ENCODE data around the gene DLG2. TPM values are rescaled to one million over a fixed set of nuclear protein-coding genes. Genes with fewer than 3 reads are reported as not detected.

The DLG2 gene
- total RNA-seq, 1 donor from 2014 or later = 6.1 TPM

DNA sequence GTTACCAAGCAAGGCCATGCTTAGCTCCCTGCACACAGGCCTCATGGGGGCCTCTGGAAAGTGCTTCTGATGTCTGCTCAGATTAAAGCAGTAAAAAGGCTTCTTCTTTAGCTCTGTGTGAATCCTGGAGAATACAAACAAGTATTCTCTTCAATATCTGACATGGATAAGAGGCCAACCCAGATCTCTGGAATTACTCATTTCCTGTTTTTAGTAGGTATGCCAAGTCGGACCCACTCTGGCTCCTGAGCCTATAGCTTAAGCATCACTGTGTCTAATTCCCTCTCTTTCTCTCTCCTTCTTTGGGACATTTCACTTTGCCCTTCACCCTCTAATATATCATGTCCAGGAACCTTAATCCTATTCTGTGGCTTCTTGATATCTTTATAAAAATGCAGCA lies 1811.4 kb downstream of the DLG2 start:
- ATAC-seq (ENCODE audit: poor library complexity) (no peak), DNase-seq (no peak)
- intact Hi-C loops (cut with DNase I) = loop anchor here (5.0 kb wide), 1 partner anchor 523 kb away; no protein-coding TSS in a partner anchor

DNA sequence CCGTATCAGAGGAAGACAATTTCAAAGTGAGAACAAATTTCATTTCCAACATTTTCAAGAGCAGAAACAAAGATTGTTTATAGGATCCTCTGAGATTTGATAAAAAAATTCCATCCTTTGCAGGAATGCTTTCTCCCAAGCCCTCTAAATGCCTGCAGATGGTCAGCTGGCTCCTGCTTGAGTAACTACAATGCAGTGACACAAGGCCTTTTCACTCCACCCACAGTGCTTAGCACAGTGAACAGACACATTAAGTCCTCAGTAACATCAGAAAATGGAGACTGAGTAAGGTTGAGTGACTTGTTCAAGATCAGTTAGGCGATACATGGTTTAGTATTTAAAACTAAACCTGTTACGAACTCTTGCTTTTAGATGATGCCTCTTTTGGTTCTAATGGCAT lies 1813.8 kb downstream of the DLG2 start:
- ATAC-seq (ENCODE audit: poor library complexity) (no peak), DNase-seq (no peak)
- intact Hi-C loops (cut with DNase I) = no loop called here

DNA sequence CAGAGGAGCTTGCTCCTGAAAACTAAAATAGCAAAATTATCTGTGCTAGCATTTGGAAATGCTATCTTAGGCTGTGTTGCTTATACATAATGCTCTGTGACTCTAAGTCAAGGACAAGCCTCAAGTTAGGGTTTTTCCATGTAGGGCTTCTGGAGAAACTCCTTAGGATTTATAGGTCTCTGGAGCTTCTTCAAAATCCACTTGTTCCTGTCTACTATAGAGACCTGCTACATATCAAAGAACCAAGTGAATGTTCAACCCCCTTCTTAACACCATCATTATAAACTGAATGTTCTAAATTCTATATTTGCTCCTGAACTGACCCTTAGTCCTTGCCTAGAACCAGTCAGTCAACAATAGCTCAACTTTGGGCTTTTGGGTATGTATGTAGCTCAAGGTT lies 1817.9 kb downstream of the DLG2 start:
- DNase-seq (no peak), ATAC-seq (ENCODE audit: poor library complexity) (no peak)
- intact Hi-C loops (cut with DNase I) = no loop called here

DNA sequence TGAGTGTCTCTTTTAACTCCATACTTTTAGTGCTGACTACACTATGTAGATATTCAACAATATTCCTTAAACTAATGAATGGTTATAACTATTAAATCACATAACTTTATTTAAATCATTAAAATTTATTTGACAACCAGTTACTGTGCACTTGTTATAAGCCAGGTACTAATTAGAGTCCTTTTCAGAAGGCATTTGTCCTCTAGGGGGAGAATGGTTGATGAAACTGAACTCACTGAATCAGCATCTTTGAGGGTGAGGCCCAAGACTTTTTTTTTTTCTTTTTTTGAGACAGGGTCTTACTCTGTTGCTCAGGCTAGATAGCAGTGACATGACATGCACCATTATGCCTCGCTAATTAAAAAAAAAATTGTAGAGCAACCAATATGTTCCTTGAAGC lies 1825.3 kb downstream of the DLG2 start:
- DNase-seq (no peak), ATAC-seq (ENCODE audit: poor library complexity) (no peak)
- intact Hi-C loops (cut with DNase I) = no loop called here

DNA sequence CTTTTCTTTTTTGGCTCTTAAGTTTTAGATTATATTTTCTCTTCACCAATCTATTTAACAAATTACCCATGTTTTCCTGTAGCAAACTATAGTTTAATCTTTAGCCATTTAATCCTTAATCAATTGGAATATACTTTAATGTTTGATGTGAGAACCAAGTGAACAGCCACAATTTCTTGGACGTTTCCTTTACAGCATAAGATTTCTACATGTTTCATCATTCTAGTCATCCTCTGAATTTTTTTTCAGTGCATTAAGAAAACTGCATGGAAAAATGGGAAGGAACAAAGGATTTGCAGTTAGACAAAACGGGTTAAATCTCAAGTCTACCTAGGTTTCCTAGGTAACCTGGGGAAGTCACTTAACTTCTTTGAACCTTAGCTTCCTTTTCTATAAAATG lies 1833.8 kb downstream of the DLG2 start:
- ATAC-seq (ENCODE audit: poor library complexity) (no peak), DNase-seq (no peak)

DNA sequence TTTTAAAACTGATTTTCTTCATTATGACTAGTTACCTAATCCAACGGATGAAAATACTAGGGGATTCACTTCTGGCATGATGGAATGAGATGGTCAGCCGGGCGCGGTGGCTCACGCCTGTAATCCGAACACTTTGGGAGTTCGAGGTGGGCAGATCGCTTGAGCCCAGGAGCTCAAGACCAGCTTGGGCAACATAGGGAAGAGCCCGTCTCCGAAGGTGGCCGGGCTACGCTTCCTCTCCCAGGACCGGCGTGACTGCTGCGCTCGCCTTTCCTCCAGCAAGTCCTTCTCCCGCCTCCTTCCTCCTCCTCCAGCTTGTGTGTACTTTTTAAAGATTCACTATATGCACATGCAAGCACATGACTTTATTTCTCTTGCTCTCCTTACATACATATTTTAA lies 1835.6 kb downstream of the DLG2 start:
- DNase-seq (no peak), ATAC-seq (ENCODE audit: poor library complexity) (no peak)
- intact Hi-C loops (cut with DNase I) = no loop called here

More for the DNA sequence above, 1833.8 kb downstream of the DLG2 start:
- intact Hi-C loops (cut with DNase I) = no loop called here

DNA sequence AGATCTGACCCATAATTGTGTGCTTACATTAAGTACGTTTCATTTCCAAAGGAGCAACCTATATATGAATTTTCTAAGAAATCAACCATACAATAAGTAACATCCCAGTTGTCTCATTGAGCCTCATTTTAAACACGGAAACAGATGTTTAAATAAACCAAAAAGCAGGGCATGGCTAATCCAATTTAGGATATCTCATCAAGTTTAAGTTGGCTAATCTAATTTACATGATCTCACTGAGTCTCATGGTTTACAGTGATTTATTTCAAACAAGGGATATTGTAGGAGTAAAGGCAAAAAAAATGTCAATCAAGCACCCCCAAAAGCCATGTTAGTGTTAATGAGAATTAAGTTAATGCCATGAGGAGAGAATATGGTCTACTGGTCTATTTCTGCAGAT lies 1841.2 kb downstream of the DLG2 start:
- no peak for ATAC-seq (ENCODE audit: poor library complexity)
- intact Hi-C loops (cut with DNase I) = no loop called here
- DNase-seq = no peak

DNA sequence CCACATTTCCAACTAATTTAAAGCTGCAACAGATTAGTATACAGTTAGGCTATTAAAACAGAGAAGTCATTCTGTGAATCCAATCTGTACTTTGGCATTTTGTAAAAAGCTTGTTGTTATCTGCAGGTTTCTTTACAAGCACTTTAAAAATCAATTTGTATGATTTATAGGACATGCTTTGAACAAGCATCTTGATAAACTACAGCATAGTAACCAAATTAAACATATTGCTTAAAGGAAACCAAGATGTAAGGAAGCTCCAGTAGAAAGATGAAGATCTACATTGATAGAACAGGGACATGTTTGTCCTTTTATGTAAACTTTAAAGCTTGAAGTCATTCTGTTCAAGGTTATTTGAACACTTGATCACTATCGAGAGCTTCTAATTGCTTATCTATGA lies 1842.7 kb downstream of the DLG2 start:
- intact Hi-C loops (cut with DNase I) = no loop called here
- ATAC-seq (ENCODE audit: poor library complexity) (no peak), DNase-seq (no peak)

DNA sequence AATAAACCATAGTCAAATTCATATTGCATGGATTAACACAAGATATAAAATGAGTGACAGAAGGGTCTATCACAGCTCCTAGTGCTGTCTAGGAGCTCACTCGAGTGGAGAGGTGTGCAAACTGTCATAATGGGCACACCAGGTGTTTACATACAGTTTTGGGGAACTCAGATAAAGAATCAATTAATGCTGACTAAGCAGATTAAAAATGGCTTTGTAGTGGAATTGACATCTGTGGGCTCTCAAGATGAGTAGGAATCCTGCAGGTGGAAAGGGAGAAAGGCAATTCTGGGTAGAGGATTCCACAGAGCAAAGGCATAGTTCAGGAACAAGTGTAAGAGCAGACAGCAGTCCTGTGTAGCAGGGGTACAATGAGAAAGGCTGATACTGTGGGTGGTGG lies 1844.8 kb downstream of the DLG2 start:
- ATAC-seq (ENCODE audit: poor library complexity) = no peak
- intact Hi-C loops (cut with DNase I) = no loop called here
- DNase-seq = no peak

DNA sequence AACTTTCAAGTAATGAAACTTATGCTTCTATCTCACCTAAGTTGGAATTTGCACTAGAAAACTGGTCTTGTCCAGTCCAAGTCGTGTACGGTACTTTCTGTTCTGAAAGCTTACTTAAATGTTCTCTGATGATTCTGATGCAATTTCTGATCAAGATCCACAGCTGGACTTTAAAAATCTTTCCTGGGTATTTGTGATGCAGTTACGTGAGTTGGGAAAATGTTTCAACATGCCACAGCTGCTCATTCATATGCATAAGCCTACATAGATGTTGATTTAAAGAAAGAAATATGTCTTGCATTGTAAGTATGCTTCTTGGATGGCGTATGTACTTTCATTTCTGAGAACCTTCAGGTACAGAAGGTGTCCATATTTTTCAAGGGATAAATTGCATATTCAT lies 1847.3 kb downstream of the DLG2 start:
- DNase-seq (no peak), ATAC-seq (ENCODE audit: poor library complexity) (no peak)
- intact Hi-C loops (cut with DNase I) = no loop called here

DNA sequence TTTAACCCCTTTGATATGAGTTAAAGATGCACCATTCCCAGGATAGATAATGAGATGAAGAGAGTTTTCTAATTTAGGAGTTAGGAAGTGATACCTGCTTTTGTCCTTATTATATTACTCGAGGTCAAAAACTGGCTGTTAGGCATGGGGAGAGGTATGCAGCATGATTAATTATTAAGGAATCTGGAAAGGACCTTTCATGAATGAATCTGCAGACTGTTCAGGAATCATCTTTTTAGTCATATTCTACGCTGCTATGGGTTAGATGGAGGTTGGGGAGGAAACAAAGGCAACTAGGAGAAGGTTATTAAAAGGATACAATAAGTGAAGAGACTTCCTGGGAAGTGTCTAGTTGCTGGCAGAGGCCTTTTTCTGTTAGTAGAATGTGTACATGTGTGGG lies 1848.5 kb downstream of the DLG2 start:
- DNase-seq = no peak
- ATAC-seq (ENCODE audit: poor library complexity) = no peak
- intact Hi-C loops (cut with DNase I) = no loop called here

DNA sequence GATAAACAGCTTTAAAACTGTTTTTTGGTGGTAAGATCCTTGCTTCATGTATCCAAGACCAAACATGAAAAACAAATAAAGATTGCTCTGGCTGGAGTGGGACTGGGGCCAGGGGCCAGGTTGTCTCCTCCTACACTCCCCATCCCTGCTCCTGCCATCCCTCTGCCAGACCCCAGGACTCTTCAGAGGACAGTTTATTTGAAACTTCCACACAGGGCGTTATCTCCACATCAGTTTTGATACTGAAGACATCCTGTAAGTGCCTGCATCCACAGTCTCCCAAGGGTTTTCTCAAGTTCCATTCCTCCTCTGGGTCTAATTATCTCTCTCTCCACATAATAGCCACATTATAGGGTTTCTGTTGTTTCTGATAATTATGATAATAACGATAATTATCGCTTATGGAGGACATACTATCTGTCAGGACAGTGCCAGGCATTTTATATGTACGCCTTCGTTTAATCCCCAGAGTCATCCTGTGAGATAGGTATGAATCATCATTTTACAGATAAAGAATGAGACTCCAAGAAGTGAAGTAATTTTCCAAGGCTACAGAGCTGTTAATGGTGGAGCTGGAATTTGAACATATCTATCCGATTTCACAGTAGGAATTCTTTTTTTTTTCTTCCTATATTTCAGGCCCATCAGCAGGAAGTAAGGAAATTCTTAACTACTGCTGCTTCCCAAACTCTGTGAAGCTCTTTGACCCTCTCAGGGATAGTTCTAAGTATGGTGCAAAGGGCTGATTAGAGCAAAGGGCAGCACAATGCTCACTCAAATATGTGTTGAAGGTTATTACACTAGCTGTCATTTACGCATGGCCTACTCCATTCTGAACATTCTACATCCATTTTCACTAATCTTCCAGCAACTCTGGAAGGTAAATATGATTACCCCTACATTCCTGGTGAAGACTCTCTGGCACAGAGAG lies 1852.9 kb downstream of the DLG2 start:
- ATAC-seq (ENCODE audit: poor library complexity) (no peak), DNase-seq (no peak)
- intact Hi-C loops (cut with DNase I) = no loop called here

DNA sequence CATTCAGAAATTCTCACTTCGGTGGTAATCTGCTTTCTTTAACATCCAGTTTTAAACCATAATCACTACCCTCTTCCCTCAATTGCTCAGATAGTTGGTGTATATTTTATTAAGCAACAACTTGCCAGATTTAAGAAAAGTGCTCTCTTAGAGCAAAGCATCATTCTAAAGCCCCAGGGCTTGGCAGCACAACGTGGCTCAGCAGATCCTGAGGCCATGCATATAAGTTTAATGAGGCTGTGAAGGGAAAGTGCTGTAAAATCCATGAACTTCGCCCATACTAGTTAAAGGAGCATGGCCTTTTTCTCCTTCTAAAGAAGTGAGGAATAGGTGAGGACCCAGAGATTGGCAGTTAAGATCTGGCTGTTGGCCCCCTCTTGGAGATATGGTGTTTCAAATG lies 1858.7 kb downstream of the DLG2 start:
- intact Hi-C loops (cut with DNase I) = no loop called here
- ATAC-seq (ENCODE audit: poor library complexity) = no peak
- DNase-seq = no peak

DNA sequence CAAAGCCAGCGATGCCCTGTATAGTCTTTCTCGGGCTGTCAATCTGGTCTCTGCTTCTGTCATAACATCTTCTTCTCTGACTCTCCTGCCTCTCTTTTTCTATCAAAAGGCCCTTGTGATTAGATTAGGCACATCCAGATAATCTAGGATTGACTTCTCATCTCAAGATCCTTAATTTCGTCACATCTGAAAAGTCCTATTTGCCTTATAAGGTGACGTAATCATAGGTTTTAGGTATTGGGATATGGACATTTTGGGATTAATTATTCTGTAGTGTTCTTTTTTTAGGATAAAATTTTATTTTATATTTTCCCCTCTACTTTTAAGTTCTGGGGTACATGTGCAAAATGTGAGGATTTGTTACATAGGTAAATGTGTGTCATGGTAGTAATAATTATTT lies 1860.2 kb downstream of the DLG2 start:
- intact Hi-C loops (cut with DNase I) = no loop called here
- no peak for DNase-seq
- ATAC-seq (ENCODE audit: poor library complexity) = no peak

DNA sequence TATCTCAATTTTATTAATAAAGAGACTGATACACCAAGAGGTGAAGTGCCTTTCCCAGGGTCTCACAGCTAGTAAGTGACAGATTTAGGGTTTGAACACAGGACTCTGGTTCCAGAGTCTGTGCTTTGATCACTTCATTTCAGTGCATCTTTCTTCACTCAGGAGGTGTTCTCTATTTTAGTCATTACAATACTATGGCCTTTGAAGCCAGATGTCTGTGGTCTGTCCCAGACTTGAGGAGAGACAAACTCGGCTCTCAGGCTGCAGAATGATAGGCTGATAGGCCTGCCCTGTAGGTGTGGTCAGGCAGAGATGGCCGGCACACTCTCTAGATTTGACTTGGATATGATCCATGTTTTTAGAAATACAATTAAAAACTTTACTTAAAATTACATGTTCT lies 1862.5 kb downstream of the DLG2 start:
- ATAC-seq (ENCODE audit: poor library complexity) (no peak), DNase-seq (no peak)
- intact Hi-C loops (cut with DNase I) = no loop called here

DNA sequence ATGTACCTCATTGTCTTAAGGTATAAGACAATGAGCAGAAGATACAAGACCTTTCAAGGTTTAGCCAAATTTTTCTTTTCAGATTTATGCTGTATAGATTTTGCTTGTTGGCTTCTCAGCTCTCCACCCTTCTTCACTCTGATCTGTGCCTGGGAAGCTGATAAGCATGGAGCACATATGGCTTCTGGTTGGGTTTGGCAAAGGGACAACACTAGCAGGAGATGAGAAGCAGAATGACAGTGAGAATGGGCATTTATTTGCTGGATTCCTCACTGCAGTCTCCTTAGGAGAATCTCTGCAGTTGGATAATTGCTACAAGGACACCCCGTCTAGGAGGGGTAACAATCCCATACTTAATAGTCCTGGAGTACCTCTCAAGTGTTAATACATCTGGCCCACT lies 1866.2 kb downstream of the DLG2 start:
- ATAC-seq (ENCODE audit: poor library complexity) (no peak), DNase-seq (no peak)
- intact Hi-C loops (cut with DNase I) = no loop called here

DNA sequence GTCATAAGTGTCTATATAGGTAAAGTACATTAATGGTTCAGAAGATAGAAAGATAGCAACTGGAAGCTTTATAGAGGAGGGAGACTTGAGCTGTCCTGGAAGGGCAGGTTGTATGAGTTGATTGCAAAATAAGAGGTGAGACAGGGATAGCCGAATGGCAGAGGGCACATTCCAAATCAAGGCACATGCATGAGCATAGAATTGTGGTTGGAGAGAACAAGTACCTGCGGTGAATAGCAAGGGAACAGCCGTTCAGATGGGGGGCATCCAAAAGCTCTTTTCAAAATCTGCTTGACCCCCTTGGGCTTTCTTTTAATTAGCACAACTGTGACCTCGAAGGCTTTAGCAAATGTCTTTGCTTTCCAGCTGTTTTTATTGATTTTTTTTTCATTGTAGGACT lies 1868.0 kb downstream of the DLG2 start:
- ATAC-seq (ENCODE audit: poor library complexity) (no peak), DNase-seq (no peak)
- intact Hi-C loops (cut with DNase I) = no loop called here

DNA sequence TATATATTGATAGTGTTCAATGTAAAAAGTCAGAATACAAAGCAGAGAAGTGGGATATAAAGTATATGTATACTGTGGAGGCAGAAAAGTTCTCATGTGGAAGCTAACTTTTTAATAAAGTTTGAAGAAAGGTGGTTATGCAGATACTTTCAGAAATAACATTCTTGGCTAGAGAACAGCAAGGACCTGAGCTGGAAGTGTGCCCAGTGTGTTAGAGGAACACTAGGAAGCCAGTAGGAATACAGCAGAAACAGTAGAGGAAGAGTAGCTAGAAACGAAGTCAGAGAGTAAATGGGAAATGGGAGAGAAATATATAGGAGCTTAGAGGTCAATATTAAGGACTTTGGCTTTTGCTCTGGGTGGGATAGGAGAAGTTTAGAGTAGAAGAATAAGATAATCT lies 1876.1 kb downstream of the DLG2 start:
- no peak for DNase-seq
- intact Hi-C loops (cut with DNase I) = no loop called here
- no peak for ATAC-seq (ENCODE audit: poor library complexity)

DNA sequence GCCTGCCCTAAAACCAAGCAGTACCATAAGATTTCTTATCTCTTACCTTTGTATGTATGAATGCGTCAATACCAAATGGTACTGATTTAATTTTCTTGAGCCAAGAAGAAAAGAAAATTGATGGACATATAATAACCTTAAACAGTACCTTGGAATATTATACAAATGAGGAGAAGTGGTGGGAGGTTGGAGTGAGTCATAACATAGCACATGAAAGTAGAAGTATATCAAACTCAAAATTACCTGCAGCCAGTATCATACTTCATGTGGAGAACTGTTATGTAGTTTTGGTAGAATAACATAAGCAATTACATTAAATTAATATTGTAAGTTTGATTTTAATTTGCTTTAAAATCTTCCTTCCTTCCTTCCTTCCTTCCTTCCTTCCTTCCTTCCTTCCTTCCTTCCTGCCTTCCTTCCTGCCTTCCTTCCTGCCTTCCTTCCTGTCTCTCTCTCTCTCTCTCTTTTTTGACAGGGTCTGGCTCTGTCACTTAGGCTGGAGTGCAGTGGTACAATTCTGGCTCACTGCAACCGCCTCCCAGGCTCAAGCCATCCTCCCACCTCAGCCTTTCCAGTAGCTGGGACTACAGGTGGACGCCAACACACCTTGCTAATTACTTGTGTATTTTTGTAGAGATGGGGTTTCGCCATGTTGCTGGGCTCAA lies 1880.1 kb downstream of the DLG2 start:
- DNase-seq = no peak
- intact Hi-C loops (cut with DNase I) = no loop called here
- ATAC-seq (ENCODE audit: poor library complexity) = no peak

DNA sequence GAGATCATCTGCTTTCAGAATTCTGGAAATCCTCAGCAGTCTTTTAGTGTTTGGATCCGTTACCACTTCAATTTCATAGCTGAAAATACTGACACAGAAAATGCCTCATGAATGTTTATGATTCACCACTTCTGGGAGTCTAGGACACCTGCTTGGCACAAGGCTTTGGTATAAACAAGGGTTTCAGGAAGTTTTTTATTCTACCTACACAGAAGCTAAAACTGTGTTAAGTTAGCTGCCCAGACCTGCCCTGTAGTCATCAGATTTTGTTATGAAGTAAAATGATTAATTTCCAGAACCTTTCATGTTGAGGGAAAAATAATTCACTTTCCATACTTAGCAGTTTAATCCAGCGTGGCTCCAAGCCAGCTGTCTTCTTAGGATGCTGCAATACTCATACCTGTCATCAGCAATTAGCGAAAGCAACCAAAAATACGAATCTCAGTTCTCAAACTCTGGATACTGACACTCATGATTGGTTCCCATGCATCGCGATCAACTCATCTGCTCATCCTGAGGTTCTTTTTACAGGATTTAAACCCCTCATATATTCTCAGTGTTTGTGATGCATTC lies 1882.4 kb downstream of the DLG2 start:
- intact Hi-C loops (cut with DNase I) = no loop called here
- ATAC-seq (ENCODE audit: poor library complexity) (no peak), DNase-seq (no peak)

All from Right ventricle myocardium superior (tissue), 1 donor.